Measurements from ENCODE around the gene INTS4.
"Not testable (repeated sequence)": the region's sequence is repeated elsewhere in the genome, so short reads cannot be mapped to it uniquely, and the experiment has no call there.

INTS4 gene

DNA sequence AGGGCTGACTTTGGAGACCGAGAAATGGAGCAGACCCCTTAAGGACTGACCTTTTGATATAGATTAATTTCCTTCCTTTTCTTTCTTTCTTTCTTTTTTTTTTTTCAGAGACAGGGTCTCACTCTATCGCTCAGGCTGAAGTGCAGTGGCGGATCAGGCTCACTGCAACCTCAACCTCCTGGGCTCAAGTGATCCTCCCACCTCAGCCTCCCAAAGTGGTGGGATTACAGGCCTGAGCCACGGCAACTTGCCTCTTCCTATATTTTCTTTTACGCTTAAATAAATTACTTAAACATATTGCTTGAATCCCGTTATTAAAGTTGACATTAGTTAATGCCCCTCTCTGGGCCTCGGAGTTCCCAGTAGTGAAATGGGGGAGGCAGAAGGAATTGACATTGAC, 29.0 kb upstream of the INTS4 start:
- DNase-seq = no peak

DNA sequence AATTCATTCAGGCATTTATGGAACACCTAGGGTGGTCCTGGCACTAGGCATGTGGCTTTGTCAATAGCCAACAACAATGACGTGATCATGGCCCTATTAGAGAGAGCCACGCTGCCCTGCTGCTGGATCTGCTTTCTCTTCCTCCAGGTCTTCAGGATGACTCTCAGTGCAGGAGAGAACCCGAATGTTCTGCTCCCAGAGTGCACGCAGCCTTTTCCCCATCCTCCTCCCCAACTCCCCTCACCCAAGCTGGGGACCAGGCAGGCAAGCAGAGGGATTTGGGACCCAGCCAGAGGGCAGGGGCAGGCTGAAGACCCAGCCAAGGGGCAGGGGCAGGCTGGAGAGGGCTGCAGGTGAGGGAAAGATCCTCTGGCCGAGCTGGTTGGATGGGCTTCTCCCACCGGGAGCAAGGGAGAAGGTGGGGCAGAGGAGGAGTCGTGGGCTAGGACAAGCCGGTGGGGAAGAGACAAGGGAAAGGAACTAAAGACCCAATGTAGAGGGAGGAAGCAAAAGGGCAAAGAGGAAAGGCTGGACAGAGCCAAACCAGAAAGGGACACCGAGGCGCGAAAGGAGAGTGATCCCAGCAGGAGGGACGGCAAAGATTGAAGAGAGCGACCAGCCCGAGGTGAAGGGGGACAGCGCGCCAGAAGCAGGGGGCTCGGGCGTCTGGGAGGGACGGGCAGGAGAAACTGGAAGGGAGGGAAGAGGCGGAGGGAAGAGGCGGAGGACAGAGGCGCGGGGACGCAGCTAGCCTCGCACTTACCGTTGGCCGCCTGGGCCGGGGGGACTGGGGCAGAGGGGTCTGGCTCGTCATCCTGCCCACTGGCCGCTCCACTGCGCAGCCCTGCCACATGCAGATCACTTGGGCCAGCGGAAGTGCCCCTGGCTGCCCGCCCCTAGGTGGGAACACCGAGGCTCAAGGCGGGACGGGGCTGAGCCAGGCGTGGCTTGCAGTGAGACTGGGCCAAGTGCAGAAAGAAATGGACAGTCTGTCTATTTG, 28.2 kb upstream of the INTS4 start, which contains the start of gene KCTD14:
KCTD14 (minus strand) TSS at position 880 of the 1,000 bp plus-strand sequence; CDS start at position 853, 27 bp downstream.
- DNase-seq = no peak

DNA sequence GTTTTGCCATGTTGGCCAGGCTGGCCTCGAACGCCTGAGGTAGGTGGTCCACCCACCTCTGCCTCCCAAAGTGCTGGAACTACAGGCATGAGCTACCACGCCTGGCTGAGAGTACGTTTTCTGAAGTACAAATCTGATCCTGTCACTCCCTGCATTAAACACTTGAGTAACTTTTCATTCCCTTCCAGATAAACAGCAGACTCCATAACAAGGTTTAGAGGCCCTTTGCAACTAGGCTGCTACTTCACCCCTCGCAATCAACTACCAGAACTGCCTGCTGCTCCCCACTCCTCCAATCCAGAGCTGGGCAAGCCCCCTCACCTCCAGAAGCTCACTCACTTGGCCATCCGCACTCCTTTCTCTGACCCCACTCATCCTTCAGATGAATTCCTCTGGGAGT, 27.1 kb upstream of the INTS4 start:
- DNase-seq = no peak

DNA sequence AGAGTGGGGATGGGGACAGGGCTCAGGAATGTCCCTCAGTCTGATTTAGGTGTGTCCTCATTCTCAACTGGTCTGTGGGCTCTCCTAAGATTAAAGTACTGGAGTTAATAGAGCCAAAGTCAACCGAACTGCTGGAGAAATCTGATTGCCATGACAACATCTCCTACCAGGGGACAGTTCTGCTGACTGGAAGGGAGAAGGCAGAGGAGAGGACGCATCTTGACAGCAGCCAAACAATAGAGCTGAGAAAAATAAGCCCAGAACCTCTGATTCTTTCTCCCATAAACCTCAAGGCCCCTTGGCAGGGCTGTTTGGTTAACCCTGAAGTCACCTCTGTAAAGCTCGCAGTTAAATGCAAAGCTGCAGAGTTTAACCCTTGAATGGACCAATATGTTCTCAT, 25.8 kb upstream of the INTS4 start:
- no peak for DNase-seq

DNA sequence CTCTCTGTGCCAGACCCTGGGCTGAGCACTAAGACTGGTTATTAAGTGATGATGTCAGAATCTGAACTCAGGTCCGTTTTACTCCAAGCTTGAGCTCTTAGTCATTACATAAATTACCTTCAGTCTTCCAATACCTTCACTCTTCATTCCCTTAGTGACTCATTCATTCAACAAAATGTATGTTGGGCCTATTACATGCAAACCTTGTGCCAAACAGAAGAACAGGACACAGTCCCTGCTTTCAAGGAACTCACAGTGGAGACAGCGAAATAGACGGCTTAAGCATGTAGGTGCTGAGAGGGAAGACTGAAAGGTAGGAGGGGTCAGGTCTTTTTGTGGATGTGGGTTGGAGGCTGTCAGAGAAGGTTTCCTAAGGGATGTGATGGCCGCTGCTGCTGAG, 25.3 kb upstream of the INTS4 start:
- no peak for DNase-seq

DNA sequence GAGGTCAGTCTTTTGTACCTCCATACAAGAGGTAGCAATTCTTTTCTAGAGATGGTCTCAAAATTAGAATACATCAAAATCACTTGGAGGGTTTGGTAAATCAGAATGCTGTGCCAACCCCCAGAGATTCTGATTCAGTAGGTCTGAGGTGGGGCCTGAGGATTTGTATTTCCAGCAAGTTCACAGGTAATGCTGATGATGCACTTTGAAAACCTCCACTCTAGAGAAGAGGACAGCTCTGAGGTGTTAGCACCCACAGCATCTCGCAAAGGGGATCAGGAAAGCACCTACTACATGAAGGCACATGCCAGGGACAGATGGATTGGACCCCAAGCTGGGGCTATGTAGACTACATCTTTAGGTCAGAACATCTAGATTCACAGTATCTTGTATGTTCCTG, 21.4 kb upstream of the INTS4 start:
- DNase-seq = no peak

DNA sequence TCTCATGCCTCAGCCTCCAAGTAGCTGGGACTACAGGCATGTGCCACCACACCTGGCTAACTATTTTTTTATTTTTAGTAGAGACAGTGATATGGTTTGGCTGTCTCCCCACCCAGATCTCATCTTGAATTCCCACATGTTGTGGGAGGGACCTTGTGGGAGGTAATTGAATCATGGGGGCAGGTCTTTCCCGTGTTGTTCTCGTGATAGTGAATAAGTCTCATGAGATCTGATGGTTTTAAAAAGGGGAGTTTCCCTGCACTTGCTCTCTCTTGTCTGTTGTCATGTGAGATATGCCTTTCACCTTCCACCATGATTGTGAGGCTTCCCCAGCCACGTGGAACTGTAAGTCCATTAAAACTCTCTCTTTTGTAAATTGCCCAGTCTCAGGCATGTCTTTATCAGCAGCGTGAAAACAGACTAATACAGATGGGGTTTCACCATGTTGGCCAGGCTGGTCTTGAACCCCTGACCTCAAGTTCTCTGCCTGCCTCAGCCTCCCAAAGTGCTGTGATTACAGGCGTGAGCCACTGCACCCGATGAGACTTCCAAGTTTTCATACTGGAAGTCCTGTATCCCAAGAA, 20.6 kb upstream of the INTS4 start:
- not testable (repeated sequence) for DNase-seq

DNA sequence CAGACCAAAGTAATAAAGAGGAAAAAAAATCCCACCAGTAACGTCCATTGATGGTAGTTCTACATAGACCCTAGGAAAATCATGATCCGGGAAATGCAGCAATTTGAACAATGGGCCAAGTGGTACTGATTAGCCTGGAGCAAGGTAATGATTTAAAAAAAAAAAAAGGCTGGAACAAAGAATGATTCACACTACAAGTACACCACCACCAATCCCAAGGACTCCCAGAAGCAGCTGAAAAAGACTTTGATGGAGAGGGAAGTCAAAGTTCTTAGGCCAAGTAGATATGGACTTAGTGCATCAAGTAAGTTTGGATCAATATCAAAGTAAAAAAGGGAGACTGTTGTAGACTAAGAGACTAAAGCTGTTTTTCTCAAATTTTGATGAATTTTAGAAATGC, 16.8 kb upstream of the INTS4 start:
- DNase-seq = no peak

DNA sequence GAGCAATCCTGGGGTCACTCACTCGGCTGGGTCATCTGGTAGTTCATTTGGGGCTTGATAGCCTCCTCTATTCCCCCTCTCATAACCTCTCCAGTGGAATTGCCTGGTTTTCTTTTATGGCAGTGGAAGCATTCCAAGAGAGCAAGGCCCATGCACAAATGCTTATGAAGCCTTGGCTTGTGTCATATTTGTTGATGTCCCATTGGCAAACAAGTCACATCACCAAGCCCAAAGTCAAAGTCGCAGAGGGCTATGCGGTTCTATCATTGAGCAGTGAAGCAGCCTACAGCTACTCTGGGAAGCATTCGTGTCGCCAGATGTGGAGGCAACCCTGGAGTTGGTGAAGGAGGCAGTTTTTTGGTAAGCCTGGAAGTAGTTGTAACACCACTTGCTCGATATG, 16.3 kb upstream of the INTS4 start:
- no peak for DNase-seq

DNA sequence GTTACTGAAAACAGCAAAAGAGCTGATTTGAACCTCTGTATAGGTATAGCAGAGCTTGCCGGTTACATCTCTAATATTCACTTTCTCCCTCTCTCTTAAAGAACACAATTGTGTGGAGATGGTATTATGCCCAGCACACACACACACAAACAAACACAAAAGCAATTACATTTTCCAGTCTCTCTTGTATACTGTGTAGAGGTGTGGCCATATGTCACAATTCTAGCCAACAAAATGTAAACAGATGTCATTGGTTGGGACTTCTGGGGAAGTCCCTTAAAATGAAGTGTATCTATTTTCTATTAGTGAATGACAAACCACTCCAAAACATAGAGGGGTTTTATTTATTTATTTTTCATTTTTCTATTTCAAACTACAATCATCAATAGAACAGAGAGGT, 15.8 kb upstream of the INTS4 start:
- DNase-seq = no peak

DNA sequence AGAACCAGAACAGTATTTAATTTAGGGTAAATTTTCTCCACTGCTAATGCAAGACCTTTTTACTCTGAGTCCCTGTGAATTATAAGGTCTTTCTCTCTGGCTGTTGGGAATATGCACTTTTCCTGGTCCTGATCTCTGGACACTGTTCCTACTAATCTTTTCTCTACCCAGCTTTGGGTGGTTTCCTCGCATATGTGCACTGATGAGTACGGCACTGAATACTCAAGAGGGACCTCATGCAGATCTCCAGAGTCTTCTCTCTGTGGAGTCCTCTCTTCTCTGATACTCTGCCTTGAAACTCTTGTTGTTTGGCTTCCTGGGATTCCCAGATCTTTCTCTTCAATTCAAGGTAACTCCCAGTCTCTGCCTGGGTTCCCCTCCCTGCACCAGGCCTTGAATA, 14.6 kb upstream of the INTS4 start:
- no peak for DNase-seq

DNA sequence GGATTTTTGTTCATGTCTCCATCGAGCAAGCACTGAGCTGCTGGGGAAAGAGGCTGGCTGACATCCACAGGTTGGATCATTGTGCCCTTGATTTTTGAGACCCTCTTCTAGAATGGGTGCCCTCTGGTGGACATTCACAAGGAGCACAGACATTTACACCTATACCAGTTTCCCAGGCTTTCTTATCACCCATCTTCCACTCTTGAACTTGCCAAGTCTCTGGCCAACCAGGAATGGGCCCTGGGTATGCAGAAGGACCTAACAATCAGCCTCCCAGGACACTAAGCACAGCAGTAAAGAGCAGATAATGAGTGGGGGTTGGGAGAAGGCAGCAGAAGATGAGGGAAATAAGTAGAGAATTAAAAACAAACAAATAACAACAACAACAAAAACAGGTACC, 5.7 kb upstream of the INTS4 start:
- peak; percentile 47 for DNase-seq

DNA sequence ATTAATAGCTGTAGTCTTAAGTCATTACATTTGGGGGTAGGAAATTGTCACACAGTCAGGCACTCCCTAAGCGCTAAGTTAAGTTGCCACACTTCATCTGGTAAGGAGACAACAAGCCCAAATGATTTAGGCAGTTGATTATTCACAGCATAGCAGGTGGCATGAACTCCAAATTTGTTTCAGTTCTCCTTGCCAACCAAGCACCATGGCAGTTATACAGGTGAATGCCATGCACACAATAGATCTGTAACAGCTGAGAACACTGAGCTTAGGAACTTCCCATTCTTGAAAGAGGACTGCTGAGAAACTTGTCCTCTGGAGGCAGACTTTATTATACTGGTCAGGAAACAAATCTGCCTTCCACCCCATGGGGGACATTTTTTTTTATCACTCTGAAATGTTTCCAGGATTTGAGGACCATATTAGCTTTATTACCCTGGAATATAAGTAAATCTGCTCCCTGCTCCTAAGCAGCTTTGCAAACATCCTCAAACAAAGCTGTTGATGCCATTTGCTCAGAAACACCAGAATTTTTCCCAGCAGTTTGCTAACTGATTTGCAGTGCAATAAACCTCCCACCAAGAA, 5.1 kb upstream of the INTS4 start:
- no peak for DNase-seq

DNA sequence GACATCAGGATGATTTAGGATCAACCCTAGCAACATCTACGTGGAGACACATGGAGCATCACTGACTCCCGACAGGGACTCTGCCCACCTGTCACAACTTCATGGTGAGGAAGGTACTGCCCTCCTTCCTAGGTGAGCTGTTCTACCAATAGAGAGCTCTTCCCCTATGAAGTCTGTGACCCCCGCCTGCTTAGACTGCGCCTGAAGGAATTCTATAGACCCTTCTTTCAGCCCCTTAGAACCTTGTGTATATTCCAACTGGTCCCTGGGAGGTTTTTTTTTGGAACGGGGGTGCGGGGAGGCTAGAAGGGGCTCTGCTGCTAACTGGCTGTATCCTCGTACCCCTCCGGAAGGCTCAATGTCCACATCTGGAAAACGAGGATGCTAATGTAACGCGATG, 566 bp downstream of the INTS4 start:
- no peak for DNase-seq

DNA sequence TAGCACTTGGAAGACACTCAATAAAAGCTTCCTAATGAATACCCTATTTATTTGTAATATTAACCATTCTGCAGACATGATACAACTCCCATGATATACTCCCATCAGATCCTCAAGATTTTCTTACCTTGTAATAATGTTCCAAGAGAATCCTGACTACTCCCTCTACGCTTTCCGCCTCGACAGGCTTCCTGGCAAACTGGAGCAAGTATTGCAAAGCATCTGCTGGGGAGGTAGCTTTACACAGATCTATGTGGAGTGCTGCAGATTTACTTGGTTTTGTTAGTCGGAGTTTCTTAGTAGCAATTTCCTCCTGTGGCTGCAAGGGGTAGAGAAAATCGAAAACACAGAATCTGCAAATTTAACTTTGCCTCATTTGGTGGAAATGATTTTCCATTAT, 3.5 kb downstream of the INTS4 start:
- DNase-seq = no peak

DNA sequence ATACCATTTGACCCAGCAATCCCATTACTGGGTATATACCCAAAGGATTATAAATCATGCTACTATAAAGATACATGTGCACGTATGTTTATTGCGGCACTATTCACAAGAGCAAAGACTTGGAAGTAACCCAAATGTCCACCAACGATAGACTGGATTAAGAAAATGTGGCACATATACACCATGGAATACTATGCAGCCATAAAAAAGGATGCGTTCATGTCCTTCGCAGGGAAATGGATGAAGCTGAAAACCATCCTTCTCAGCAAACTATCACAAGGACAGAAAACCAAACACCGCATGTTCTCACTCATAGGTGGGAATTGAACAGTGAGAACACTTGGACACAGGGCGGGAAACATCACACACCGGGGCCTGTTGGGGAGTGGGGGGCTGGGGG, 8.0 kb downstream of the INTS4 start:
- not testable (repeated sequence) for DNase-seq

DNA sequence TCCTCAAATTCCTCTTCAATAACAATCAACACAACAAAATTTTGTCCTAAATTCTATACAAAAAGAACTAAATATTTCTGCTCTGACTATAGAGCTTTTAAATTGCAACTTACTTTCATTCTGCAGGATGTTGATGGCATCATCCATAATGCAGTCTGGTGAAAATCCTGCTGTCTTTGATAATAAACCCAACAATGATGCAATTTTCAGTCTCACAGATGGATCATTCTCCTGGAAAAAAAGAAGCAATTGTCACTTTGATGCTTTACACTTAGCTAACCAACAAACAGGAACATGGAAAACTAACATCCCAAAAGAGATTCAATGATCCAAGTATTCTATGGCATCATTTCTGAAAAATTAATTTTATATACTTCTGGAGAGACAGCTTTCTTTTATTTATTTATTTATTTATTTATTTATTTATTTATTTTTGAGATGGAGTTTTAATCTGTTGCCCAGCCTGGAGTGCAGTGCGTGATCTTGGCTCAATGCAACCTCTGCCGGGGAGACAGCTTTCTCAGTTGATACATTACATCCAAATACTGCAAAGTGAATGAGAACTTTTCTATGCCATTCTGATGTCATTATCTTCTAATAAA, 13.0 kb downstream of the INTS4 start:
- no peak for DNase-seq

DNA sequence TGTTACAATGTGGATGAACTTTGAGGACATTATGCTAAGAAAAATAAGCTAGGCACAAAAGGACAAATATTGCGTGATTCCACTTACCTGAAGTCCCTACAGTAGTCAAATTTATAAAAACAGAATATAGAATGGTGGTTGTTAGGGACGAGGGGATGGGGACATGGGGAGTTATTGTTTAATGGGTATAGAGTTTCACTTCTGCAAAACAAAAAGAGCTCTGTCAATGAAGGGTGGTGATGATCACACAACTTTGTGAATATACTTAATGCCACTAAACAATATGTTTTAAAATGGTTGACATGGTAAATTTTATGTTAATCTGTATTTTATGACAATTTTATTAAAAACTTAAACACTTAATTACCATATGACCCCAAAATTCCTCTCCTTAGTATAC, 26.1 kb downstream of the INTS4 start:
- DNase-seq = no peak

DNA sequence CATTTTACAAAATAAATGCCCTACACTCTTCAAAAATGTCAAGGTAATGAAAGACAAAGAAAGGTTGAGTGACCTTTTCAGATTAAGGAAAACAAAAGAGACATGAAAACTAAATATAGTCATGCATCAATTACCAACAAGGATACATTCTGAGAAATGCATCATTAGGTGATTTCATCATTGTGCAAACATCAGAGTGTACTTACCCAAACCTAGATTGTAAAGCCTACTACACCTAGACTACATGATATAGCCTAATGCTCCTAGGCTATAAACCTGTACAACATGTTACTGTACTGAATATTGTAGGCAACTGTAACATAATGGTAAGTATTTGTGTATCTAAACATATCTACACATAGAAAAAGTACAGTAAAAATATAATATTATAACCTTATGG, 26.7 kb downstream of the INTS4 start:
- no peak for DNase-seq

DNA sequence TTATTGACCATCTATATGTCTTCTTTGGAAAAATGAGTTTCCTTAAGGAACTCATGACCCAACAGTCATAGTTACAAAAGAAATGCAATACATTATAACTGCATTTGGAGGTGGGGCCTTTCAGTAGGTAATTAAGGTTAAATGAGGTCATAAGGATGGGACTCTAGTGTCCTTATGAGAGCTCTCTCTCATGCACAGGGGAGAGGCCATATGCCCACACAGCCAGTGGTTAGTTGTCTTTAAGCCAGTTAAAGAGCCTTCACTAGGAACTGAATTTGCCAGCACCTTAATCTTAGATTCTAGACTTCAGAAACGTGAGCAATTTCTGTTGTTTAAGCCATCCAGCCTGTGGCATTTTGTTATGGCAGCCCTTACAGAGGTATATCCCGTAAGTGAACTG, 27.3 kb downstream of the INTS4 start:
- DNase-seq = no peak

DNA sequence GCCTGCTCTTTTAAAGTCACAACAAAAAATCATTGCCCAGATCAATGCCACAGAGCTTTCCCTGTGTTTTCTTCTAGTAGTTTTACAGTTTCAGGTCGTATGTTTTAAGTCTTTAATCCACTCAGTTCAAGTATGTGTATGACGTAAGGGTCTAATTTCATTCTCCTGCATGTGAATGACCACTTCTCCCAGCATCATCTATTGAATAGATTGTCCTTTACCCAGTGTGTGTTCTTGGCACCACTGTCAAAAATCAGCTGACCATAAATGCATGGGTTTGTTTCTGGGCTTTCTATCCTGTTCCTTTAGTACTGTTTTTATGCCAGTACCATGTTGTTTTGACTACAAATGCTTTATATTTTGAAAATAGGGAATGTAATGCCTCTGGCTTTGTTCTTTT, 28.1 kb downstream of the INTS4 start:
- no peak for DNase-seq

DNA sequence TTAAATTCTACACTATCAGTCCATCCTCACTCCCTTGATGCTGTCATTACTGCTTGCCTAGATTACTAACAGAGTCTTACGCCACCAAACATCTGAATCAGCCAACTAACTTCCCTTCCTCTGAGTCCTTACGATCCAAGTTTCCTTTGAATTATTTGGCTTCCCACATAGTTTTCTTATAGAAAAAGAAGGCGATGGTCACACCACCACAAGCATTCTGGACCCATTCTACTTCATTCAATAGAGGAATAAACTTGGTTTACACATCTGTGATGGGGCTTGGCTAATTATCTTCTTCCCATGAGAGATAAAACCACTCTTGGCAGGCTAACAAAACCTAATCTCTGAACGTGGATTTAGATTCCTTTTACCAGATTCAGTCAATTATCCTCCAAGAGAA, 35.0 kb downstream of the INTS4 start:
- DNase-seq = no peak

DNA sequence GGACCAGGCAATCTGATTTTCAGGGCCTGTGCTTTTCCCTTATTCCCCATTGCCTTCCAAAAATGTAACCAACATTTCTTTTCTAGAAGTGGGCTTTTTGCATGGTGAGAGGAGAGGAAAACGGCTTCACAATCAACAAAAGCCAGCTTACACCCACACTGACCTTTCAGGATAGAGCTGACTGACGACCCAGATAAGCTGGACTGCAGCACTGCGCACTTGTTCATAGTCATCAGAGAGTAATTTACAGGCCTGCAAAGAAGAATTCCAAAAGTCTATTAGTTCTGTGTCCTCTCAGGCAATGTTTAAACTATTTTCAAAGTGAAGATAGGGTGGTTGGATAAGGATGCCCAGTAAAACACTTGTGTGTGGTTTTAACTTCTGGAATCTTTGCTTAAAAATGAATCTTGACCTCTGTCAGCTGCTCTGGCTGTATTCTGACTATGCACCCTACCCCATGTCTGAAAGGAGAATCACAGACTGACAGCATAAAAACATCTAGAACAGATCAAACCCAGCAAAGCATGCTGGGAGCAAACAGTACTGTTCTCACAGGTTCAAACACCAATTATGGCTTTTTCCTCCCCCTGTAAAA, 35.8 kb downstream of the INTS4 start:
- not testable (repeated sequence) for DNase-seq

All from KG1 (cell line).